GM12878 (cell line): ENCODE results near the gene CHAD. TPM values are rescaled to one million over a fixed set of nuclear protein-coding genes. Genes with fewer than 3 reads are reported as not detected.
A peak's percentile ranks its signal among the peaks of the same experiment; 100 is the strongest.

ENCODE experiments used
- ATAC-seq: fragments of 200-7000 bp; cut with Tn5 transposase; 3 replicates; pipeline ENCODE4 v1.9.1; 2020; ENCODE audit warnings: mild to moderate bottlenecking, moderate library complexity
- BruUV-seq: library from RNA; stranded (reverse); fragments of 400-500 nt; replicated peaks from 2 replicates; lab custom pipeline; 2021; lab: Mats Ljungman, UMichigan
- CTCF ChIA-PET: fragments of 300-600 bp; sonication (Branson Sonifier 250); formaldehyde crosslinking; extraction: SDS; loops from one replicate; lab custom pipeline; 2021; ENCODE audit warnings: inconsistent platforms; lab: Yijun Ruan, JAX
- POLR2A ChIA-PET: fragments of 350-600 bp; formaldehyde crosslinking; extraction: SDS; loops from one replicate; lab custom pipeline; 2021; ENCODE audit warnings: inconsistent platforms; lab: Charles Lee
- RAD21 ChIA-PET: fragments of 300-600 bp; sonication (Branson Sonifier 250); formaldehyde crosslinking; loops from one replicate; lab custom pipeline; 2023; ENCODE audit warnings: antibody characterized with exemption; ENCODE audit not compliant: unreplicated experiment; lab: Charles Lee
- SMC1A ChIA-PET: fragments of 300-600 bp; sonication (Branson Sonifier 250); formaldehyde crosslinking; loops from one replicate; lab custom pipeline; 2023; ENCODE audit not compliant: unreplicated experiment, uncharacterized antibody; lab: Charles Lee
- DNase-seq: peaks from one replicate; pipeline ENCODE4 v3.0.0-alpha.2; 2011; ENCODE audit warnings: low read depth, low spot score
- FAIRE-seq: peaks from 3 replicates; lab custom pipeline; 2011; peaks lifted over from hg19 to GRCh38; lab: Jason Lieb, UNC
- H2AFZ ChIP-seq: 2 replicates; pipeline ENCODE4 v1.6.0; 2011; ENCODE audit warnings: low read depth, low read length, control low read depth; ENCODE audit not compliant: control insufficient read depth
- H3K27ac ChIP-seq: 2 replicates; pipeline ENCODE4 v1.5.1; 2011; ENCODE audit warnings: control low read depth; ENCODE audit not compliant: control insufficient read depth, insufficient read depth
- H3K27me3 ChIP-seq, 2 experiments: replicated peaks in 1 of 2; 2 replicates each; pipeline versions ENCODE4 v1.6.0 to v1.6.1; 2011; ENCODE audit warnings: low read length in 1 of 2; ENCODE audit not compliant: control insufficient read depth in 2 of 2, insufficient read depth in 2 of 2
- H3K36me3 ChIP-seq, 2 experiments: 2 replicates each; pipeline ENCODE4 v1.5.1; 2011; ENCODE audit warnings: low read length in 1 of 2; ENCODE audit not compliant: control insufficient read depth in 2 of 2, insufficient read depth in 2 of 2
- H3K4me1 ChIP-seq: 2 replicates; pipeline ENCODE4 v1.6.1; 2011; ENCODE audit warnings: mild to moderate bottlenecking, low read length, moderate library complexity, mixed read lengths; ENCODE audit not compliant: control insufficient read depth, insufficient read depth
- H3K4me2 ChIP-seq: 2 replicates; pipeline ENCODE4 v1.6.0; 2011; ENCODE audit warnings: control low read depth; ENCODE audit not compliant: control insufficient read depth, insufficient read depth
- H3K4me3 ChIP-seq: fragments of 200-600 bp; sonication (generic); 2 replicates; pipeline ENCODE4 v1.5.1; 2016
- H3K79me2 ChIP-seq: 2 replicates; pipeline ENCODE4 v1.6.0; 2011; ENCODE audit warnings: low read length; ENCODE audit not compliant: control insufficient read depth, insufficient read depth
- H3K9ac ChIP-seq: 2 replicates; pipeline ENCODE4 v1.8.0; 2011; ENCODE audit warnings: low read length, control low read depth, mixed read lengths; ENCODE audit not compliant: control insufficient read depth, insufficient read depth
- H3K9me3 ChIP-seq: replicated peaks from 3 replicates; pipeline ENCODE4 v1.5.1; 2011; ENCODE audit warnings: mild to moderate bottlenecking, low read length; ENCODE audit not compliant: control insufficient read depth, insufficient read depth
- H4K20me1 ChIP-seq: 2 replicates; pipeline ENCODE4 v1.6.0; 2011; ENCODE audit not compliant: control insufficient read depth, insufficient read depth
- CBX5 ChIP-seq: sonication (generic); IDR thresholded peaks from 2 replicates; pipeline ENCODE4 v1.6.1; 2016; ENCODE audit warnings: low read depth, moderate library complexity, mild to moderate bottlenecking, inconsistent platforms
- EP300 ChIP-seq, 2 experiments: fragments of 150-350 bp in 1 of 2; IDR thresholded peaks; 2 replicates each; pipeline ENCODE4 v1.6.1; 2011 to 2012; ENCODE audit warnings: low read depth in 2 of 2, low read length in 2 of 2, borderline replicate concordance in 1 of 2, improper control_type of control experiment in 1 of 2, inconsistent platforms in 1 of 2; ENCODE audit not compliant: control insufficient read depth in 1 of 2
- IKZF2 ChIP-seq, 2 experiments: fragments of 450-650 bp; IDR thresholded peaks; 2 replicates each; pipeline ENCODE4 v1.6.1; 2017; ENCODE audit warnings: mild to moderate bottlenecking in 2 of 2, moderate library complexity in 2 of 2
- NFYA ChIP-seq: IDR thresholded peaks from 2 replicates; pipeline ENCODE4 v1.6.1; 2011; ENCODE audit warnings: low read depth, mild to moderate bottlenecking, low read length, improper control_type of control experiment, borderline replicate concordance
- PAX5 ChIP-seq: IDR thresholded peaks from 2 replicates; pipeline ENCODE4 v1.6.1; 2011; ENCODE audit warnings: low read depth, low read length, borderline replicate concordance
- PML ChIP-seq: IDR thresholded peaks from 2 replicates; pipeline ENCODE4 v1.6.1; 2012; ENCODE audit warnings: low read length, inconsistent platforms
- POLR2A ChIP-seq: IDR thresholded peaks from 2 replicates; pipeline ENCODE4 v1.6.1; 2011; ENCODE audit warnings: low read depth, mild to moderate bottlenecking, low read length
- SMC3 ChIP-seq: IDR thresholded peaks from 2 replicates; pipeline ENCODE4 v1.6.1; 2011; ENCODE audit warnings: low read length, improper control_type of control experiment, borderline replicate concordance
- TBL1XR1 ChIP-seq: IDR thresholded peaks from 2 replicates; pipeline ENCODE4 v1.6.1; 2012; ENCODE audit warnings: low read depth, low read length, improper control_type of control experiment
- WGBS: methylation state at CpG from one replicate; pipeline ENCODE4 v1.1.6; 2016; ENCODE audit warnings: low lambda C conversion rate; ENCODE audit not compliant: insufficient replicate concordance, insufficient coverage; ENCODE audit errors: missing lambda C conversion rate; 5-methylcytosine and 5-hydroxymethylcytosine counted together
- in situ Hi-C: fragments of 300-500 bp; cut with MboI; formaldehyde crosslinking; loops from 9 replicates; pipeline ENCODE4 v1.14.3; 2018; ENCODE audit warnings: mixed read lengths
- intact Hi-C: fragments of 100-400 bp; cut with micrococcal nuclease; formaldehyde crosslinking; loops from one replicate; pipeline ENCODE4 v1.14.2; 2022; ENCODE audit not compliant: unreplicated experiment
- polyA plus RNA-seq, 11 experiments: library from polyadenylated mRNA; depleted of rRNA in 4 of 11; unstranded in 6 of 11; stranded (reverse) in 5 of 11; fragments of >200 nt; fragmentation: Nextera tagmentation in 4 of 11; fragmentation: Illumina TruSeq in 1 of 11; extraction: Ambion mirVana in 4 of 11; extraction: Trizol in 1 of 11; gene quantifications; 1 replicate in 1 of 11; 2 replicates in 10 of 11; pipeline versions ENCODE4 v1.2.1 to v1.2.3, GENCODE V29; 2011 to 2016; ENCODE audit warnings: inconsistent platforms in 2 of 11, missing spikeins in 2 of 11, low read depth in 1 of 11
- total RNA-seq, 4 experiments: library from RNA; depleted of rRNA in 3 of 4; stranded (reverse); fragments of >200 nt in 3 of 4; fragmentation: Illumina TruSeq in 1 of 4; extraction: Trizol in 1 of 4; gene quantifications; 2 replicates each; pipeline versions ENCODE4 v1.2.1 to v1.2.3, GENCODE V29; 2013 to 2021

CHAD gene
- total and polyA plus RNA-seq, 10 of the 15 experiments (the other 5 are each of a cell fraction or from before 2014, with no cell fraction given), result 0.06 TPM; not detected in 9

DNA sequence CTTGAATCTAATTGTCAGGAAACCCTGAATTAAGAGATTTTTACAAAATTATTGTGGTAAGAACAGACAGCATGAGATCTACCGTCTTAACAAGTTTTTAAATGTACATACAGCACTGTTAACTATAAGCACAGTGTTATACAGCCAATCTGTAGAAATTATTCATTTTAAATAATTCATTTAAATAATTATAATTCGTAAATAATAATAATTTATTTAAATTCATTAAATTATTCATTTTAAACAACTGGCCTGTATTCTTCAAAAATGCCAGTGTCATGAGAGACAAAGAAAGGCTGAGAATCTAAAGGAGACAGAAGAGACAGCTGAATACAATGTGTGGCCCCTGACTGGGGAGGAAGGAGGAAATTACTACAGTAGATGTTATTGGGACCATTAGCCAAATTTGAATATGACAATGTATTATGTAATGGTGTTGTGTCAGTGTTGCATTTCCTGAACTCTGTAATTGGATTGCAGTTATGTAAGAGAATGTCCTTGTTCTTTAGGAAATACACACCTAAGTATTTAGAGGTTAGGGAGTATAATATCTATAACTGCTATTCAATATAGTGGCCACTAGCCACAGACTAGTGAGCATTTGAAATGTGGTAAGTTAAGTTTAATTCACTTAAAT is 12.3 kb upstream of the CHAD start:
- H3K9ac ChIP-seq, result no peak overlapping the region
- DNase-seq (no peak), FAIRE-seq (no peak), ATAC-seq (no peak)
- in situ Hi-C loops, result loop anchor here (10.0 kb wide), 1 partner anchor 144 kb away; no protein-coding TSS in a partner anchor
- no peak overlapping the region for H3K27ac ChIP-seq
- no peaks in the 10 kb centered on the region for H3K9me3 ChIP-seq
- SMC1A ChIA-PET, result interaction anchor here (0.9 to 2.6 kb wide), 3 partner anchors 61 to 253 kb away, joined by 4 to 8 read pairs (median 5); no protein-coding TSS in a partner anchor
- no peaks in the 10 kb centered on the region for H3K27me3 ChIP-seq
- no peaks in the 10 kb centered on the region for H3K4me1 ChIP-seq
- CTCF ChIA-PET, result interaction anchor here (1.0 to 4.4 kb wide), 7 partner anchors 12 to 302 kb away, joined by 3 to 23 read pairs (median 12); no protein-coding TSS in a partner anchor
- intact Hi-C loops, result no loop called here
- RAD21 ChIA-PET, result interaction anchor here (1.1 kb wide), 1 partner anchor 41 kb away, joined by 3 read pairs; no protein-coding TSS in a partner anchor
- TF ChIP-seq PAX5 (no peak), TBL1XR1 (no peak), PML (no peak), CBX5 (no peak), IKZF2 (IDR thresholded peaks at IDR 0.05) (no peak), EP300 (IDR thresholded peaks at IDR 0.05; ENCODE audit: borderline replicate concordance in 1 of 2, control insufficient read depth in 1 of 2, low read depth in 2 of 2, low read length in 2 of 2) (no peak), POLR2A (no peak), SMC3 (no peak), NFYA (no peak)
- H4K20me1 ChIP-seq, result no peaks in the 10 kb centered on the region
- no peaks in the 10 kb centered on the region for H3K79me2 ChIP-seq
- WGBS, result 100% methylated on average over 2 of the region's 2 CpGs
- TSS peak; percentile 58 for BruUV-seq
- POLR2A ChIA-PET, result no interaction called here
- no peak overlapping the region for H3K4me3 ChIP-seq
- H3K36me3 ChIP-seq, result peaks cover 0 to 10% of the 10 kb centered on the region in 2 experiments; a peak in 2 of 4 replicates
- no peak overlapping the region for H3K4me2 ChIP-seq
- H2AFZ ChIP-seq, result no peak overlapping the region
